ENCODE results near the gene BCAP31.

GRCh38 chrX:153738056-153738605, 13.9 kb upstream of the BCAP31 start:
- TF ChIP-seq, protein P1, sequence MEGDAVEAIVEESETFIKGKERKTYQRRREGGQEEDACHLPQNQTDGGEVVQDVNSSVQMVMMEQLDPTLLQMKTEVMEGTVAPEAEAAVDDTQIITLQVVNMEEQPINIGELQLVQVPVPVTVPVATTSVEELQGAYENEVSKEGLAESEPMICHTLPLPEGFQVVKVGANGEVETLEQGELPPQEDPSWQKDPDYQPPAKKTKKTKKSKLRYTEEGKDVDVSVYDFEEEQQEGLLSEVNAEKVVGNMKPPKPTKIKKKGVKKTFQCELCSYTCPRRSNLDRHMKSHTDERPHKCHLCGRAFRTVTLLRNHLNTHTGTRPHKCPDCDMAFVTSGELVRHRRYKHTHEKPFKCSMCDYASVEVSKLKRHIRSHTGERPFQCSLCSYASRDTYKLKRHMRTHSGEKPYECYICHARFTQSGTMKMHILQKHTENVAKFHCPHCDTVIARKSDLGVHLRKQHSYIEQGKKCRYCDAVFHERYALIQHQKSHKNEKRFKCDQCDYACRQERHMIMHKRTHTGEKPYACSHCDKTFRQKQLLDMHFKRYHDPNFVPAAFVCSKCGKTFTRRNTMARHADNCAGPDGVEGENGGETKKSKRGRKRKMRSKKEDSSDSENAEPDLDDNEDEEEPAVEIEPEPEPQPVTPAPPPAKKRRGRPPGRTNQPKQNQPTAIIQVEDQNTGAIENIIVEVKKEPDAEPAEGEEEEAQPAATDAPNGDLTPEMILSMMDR (IDR thresholded peaks at IDR 0.05), result no peak
- TF ChIP-seq POLR2A (IDR thresholded peaks at IDR 0.05), result no peak
